ENCODE measurements around the gene TMEM50A. TPM values are rescaled to one million over a fixed set of nuclear protein-coding genes. Genes with fewer than 3 reads are reported as not detected.
A peak's percentile ranks its signal among the peaks of the same experiment; 100 is the strongest.
"Not testable (repeated sequence)": the region's sequence is repeated elsewhere in the genome, so short reads cannot be mapped to it uniquely, and the experiment has no call there.

Gene TMEM50A
- total RNA-seq, 1 experiment from 2014 or later = 114 TPM

- not testable (repeated sequence) for DNase-seq (ENCODE audit: low read depth)
Measured at GRCh38 chr1:25383875-25384274, 45.7 kb downstream of the TMEM50A start.

GRCh38 chr1:25387096-25387495, 49.0 kb downstream of the TMEM50A start:
- DNase-seq (ENCODE audit: low read depth) = not testable (repeated sequence)

- not testable (repeated sequence) for DNase-seq (ENCODE audit: low read depth)
Measured at GRCh38 chr1:25388691-25389090, 50.6 kb downstream of the TMEM50A start.

GRCh38 chr1:25389721-25390120, 51.6 kb downstream of the TMEM50A start:
- not testable (repeated sequence) for DNase-seq (ENCODE audit: low read depth)

- no peak for DNase-seq (ENCODE audit: low read depth)
Measured at GRCh38 chr1:25392841-25393240, 54.7 kb downstream of the TMEM50A start.

GRCh38 chr1:25397549-25397948, 59.4 kb downstream of the TMEM50A start:
- peak; percentile 26 for DNase-seq (ENCODE audit: low read depth)

GRCh38 chr1:25398079-25398478, 59.9 kb downstream of the TMEM50A start:
- not testable (repeated sequence) for DNase-seq (ENCODE audit: low read depth)

- not testable (repeated sequence) for DNase-seq (ENCODE audit: low read depth)
Measured at GRCh38 chr1:25402947-25403803, 65.0 kb downstream of the TMEM50A start.

GRCh38 chr1:25405731-25406305, 67.7 kb downstream of the TMEM50A start:
- DNase-seq (ENCODE audit: low read depth) = not testable (repeated sequence)

GRCh38 chr1:25409641-25410427, 71.7 kb downstream of the TMEM50A start:
- not testable (repeated sequence) for DNase-seq (ENCODE audit: low read depth)

Other genes with a start within 250 kb of the TMEM50A start
- gene SYF2, start 105.8 kb upstream of the TMEM50A start, total RNA-seq (2014; rRNA removed; shearing (Covaris generic)) = 49.1 and 51.1 TPM in 2 replicates
- gene RSRP1, start 90.9 kb upstream of the TMEM50A start, total RNA-seq (2014; rRNA removed; shearing (Covaris generic)) = 32.5 and 33.8 TPM in 2 replicates
- not detected in 2 replicates for gene RHD, start 65.8 kb upstream of the TMEM50A start, total RNA-seq (2014; rRNA removed; shearing (Covaris generic))
- gene RHCE, start 82.5 kb downstream of the TMEM50A start, total RNA-seq (2014; rRNA removed; shearing (Covaris generic)) = 0.16 TPM in 1 of 2 replicates, not detected in the other
- gene MACO1, start 92.6 kb downstream of the TMEM50A start, total RNA-seq (2014; rRNA removed; shearing (Covaris generic)) = 10.5 and 10.7 TPM in 2 replicates
- gene LDLRAP1, start 205.3 kb downstream of the TMEM50A start, total RNA-seq (2014; rRNA removed; shearing (Covaris generic)) = 11.6 and 13.8 TPM in 2 replicates

All from HT1080 (cell line).